GM18873 (cell line): Measurements from ENCODE around the gene FAM81B.

Experiments used
- ATAC-seq: cut with Tn5 transposase; IDR thresholded peaks from one replicate; pipeline ENCODE4 v1.9.1; 2021; ENCODE audit warnings: mild to moderate bottlenecking, moderate library complexity, moderate number of reproducible peaks; ENCODE audit not compliant: unreplicated experiment, low FRiP score

The FAM81B gene

DNA sequence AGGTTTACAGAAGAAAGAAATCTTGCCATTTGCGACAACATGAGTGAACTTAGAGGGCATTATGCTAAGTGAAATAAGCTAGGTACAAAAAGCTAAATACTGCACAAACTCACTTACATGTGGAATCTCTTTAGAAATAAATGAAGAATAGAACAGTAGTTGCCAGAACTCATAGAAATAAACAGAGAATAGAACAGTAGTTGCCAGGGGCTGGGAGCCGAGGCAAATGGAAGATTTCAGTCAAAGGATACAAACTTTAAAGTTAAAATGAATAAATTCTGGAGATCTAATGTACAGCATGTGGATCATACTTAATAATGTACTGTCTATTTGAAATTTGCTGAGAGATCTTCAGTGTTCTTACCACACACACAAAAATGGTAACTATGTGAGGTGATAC lies 63.4 kb downstream of the FAM81B start:
- ATAC-seq = no peak

DNA sequence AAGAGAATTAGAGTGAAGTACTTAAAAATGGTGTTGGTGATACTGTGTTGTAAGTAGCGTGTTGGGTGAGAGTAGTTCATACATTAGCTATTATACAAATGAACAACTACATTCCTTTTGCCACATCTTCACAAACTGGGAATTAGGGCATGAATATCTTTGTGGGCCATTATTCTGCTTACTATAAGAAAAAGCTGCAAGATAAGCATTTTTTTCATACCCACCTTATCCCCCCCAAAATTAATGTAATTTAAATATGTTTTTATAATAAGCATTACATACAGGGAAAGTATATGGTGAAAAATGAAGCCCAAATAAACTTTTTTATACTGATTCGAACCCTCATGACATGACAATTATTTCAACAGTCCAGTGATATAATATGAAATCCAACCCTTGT lies 69.5 kb downstream of the FAM81B start:
- ATAC-seq = no peak

DNA sequence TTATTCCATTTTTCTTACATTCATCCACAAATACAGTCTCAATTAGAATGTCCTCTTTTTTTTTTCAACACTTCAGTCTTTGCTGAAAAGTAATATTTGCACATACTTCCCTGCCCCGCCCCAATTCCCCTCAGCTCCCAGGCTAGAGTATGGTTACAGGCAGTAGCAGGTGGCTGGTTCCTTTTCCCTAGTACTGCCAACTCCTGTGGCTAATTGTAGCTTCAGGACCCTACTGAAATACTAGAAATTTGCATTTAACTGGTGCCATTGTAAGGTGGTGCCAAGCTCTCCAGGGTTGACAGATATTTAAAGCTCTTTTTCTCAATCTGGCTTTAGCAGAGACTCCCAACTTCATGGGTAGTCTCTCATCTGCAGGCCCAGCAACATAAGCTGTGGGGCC lies 80.3 kb downstream of the FAM81B start:
- ATAC-seq = no peak

- ATAC-seq = no peak
Observed at GRCh38 chr5:95471942-95472341, 80.8 kb downstream of the FAM81B start.

GRCh38 chr5:95484421-95484820 lies 93.3 kb downstream of the FAM81B start:
- no peak for ATAC-seq

- no peak for ATAC-seq
Observed at GRCh38 chr5:95486191-95486590, 95.0 kb downstream of the FAM81B start.

- no peak for ATAC-seq
Observed at GRCh38 chr5:95487880-95488279, 96.7 kb downstream of the FAM81B start.
